OCI-M2 (cell line): ENCODE results near the gene SPAG9.

ENCODE experiments used
- DNase-seq: peaks from one replicate; lab custom pipeline; 2025; ENCODE audit not compliant: unreplicated experiment; lab: John Stamatoyannopoulos, UW

The SPAG9 gene

GRCh38 chr17:50993544-50993943 lies 127.1 kb downstream of the SPAG9 start:
- DNase-seq: no peak

GRCh38 chr17:50989149-50989548 lies 131.5 kb downstream of the SPAG9 start:
- DNase-seq: no peak

GRCh38 chr17:50988427-50988826 lies 132.2 kb downstream of the SPAG9 start:
- DNase-seq: no peak

GRCh38 chr17:50986989-50987660 lies 133.5 kb downstream of the SPAG9 start:
- DNase-seq: no peak

GRCh38 chr17:50981279-50981678 lies 139.4 kb downstream of the SPAG9 start:
- DNase-seq: no peak

- no peak for DNase-seq
Observed at GRCh38 chr17:50979524-50979927, 141.1 kb downstream of the SPAG9 start.

- DNase-seq: no peak
Observed at GRCh38 chr17:50977487-50978159, 143.0 kb downstream of the SPAG9 start.

- DNase-seq: no peak
Observed at GRCh38 chr17:50976951-50977472, 143.7 kb downstream of the SPAG9 start.

- DNase-seq: no peak
Observed at GRCh38 chr17:50973557-50974494, 146.8 kb downstream of the SPAG9 start.

GRCh38 chr17:50972577-50972976 lies 148.1 kb downstream of the SPAG9 start:
- DNase-seq: no peak

GRCh38 chr17:50967795-50968194 lies 152.9 kb downstream of the SPAG9 start:
- DNase-seq: no peak

- DNase-seq: no peak
Observed at GRCh38 chr17:50966163-50966666, 154.5 kb downstream of the SPAG9 start.

GRCh38 chr17:50963139-50963538 lies 157.5 kb downstream of the SPAG9 start:
- DNase-seq: no peak

GRCh38 chr17:50961282-50962220 lies 159.1 kb downstream of the SPAG9 start:
- DNase-seq: no peak

- no peak for DNase-seq
Observed at GRCh38 chr17:50959341-50959740, 161.3 kb downstream of the SPAG9 start.

- DNase-seq: no peak
Observed at GRCh38 chr17:50957600-50958575, 162.8 kb downstream of the SPAG9 start.

GRCh38 chr17:50956750-50957523 lies 163.7 kb downstream of the SPAG9 start:
- no peak for DNase-seq

GRCh38 chr17:50956409-50956749 lies 164.3 kb downstream of the SPAG9 start:
- no peak for DNase-seq
